ENCODE results near the gene ALPK3.

ALPK3 gene

DNA sequence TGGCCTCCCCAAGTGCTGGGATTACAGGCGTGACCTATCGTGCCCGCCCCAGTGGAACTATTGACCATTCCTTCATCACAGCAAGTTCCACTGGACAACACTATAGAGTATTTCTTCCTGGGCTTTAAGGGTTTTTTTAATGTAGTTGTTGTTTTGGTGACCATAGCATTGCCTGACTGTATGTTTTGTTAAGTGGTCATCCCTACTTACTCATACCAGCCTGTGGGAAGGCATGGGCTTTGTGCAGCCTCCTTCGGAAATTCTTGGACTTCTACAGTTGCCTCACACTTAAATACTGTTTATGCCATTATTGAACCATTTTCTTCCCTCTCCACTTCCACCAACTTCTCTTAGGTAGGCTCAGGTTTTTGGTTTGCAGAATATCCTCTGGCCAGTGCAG, 19.9 kb upstream of the ALPK3 start:
- no peak overlapping the region for H3K9ac ChIP-seq (ENCODE audit: low read depth in 1 of 2, low read length in 2 of 2)
- no peak overlapping the region for H3K27ac ChIP-seq (ENCODE audit: low read depth in 2 of 2, low read length in 2 of 2)
- no peaks in the 10 kb centered on the region for H3K27me3 ChIP-seq (ENCODE audit: control insufficient read depth in 2 of 2, insufficient read depth in 2 of 2, low read length in 2 of 2)
- no peak overlapping the region for H3K4me3 ChIP-seq (ENCODE audit: low read length in 2 of 2)
- no peaks in the 10 kb centered on the region for H3K4me1 ChIP-seq (ENCODE audit: control insufficient read depth in 2 of 2, insufficient read depth in 2 of 2, low read length in 2 of 2)
- H3K9me3 ChIP-seq (ENCODE audit: control insufficient read depth in 2 of 2, low read length in 2 of 2), result no peaks in the 10 kb centered on the region
- H3K36me3 ChIP-seq (ENCODE audit: control insufficient read depth in 2 of 2, insufficient read depth in 2 of 2, low read length in 2 of 2), result peaks cover 58 to 66% of the 10 kb centered on the region in 2 donors

DNA sequence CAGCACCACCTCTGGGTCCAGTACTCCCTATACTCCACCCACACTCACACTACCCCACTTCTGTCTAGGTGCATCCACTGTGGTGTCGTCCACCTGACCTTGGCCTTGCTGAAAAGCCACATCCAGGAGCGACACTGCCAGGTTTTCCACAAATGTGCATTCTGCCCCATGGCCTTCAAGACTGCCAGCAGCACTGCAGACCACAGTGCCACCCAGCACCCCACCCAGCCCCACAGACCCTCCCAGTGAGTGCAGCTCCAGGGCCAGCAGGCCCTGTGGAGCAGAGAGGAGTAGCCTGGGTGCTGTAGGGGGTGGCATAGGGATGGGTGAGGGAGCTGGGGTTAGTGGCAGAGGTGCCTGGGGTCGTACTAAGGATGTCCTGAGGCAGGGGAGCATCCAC, 19.4 kb upstream of the ALPK3 start:
- Histone ChIP-seq H3K4me1 (ENCODE audit: control insufficient read depth in 2 of 2, insufficient read depth in 2 of 2, low read length in 2 of 2) (no peaks in the 10 kb centered on the region), H3K27me3 (ENCODE audit: control insufficient read depth in 2 of 2, insufficient read depth in 2 of 2, low read length in 2 of 2) (no peaks in the 10 kb centered on the region), H3K9ac (ENCODE audit: low read depth in 1 of 2, low read length in 2 of 2) (no peak overlapping the region), H3K4me3 (ENCODE audit: low read length in 2 of 2) (no peak overlapping the region), H3K27ac (ENCODE audit: low read depth in 2 of 2, low read length in 2 of 2) (no peak overlapping the region), H3K9me3 (ENCODE audit: control insufficient read depth in 2 of 2, low read length in 2 of 2) (no peaks in the 10 kb centered on the region), H3K36me3 (ENCODE audit: control insufficient read depth in 2 of 2, insufficient read depth in 2 of 2, low read length in 2 of 2) (peaks cover 57 to 66% of the 10 kb centered on the region in 2 donors)

DNA sequence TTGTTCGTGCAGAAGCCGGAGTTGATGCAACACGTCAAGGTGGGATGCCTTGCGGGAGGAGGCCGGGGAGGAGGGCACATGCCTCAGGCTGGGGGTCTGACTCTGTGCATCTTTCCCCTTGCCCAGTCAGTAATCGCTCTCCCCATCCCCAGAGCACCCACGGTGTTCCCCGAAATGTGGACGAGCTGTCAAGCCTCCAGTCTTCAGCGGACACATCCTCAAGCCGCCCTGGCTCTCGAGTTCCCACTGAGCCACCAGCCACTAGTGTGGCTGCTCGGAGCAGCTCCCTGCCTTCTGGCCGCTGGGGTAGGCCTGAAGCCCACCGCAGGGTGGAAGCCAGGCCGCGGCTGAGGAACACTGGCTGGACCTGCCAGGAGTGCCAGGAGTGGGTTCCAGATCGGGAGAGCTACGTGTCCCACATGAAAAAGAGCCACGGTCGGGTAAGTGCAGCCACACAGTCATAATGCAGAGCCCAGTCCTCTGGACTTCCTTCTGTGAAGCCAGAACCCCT, 18.7 kb upstream of the ALPK3 start:
- Histone ChIP-seq H3K9ac (ENCODE audit: low read depth in 1 of 2, low read length in 2 of 2) (no peak overlapping the region), H3K9me3 (ENCODE audit: control insufficient read depth in 2 of 2, low read length in 2 of 2) (no peaks in the 10 kb centered on the region), H3K4me3 (ENCODE audit: low read length in 2 of 2) (no peak overlapping the region), H3K27me3 (ENCODE audit: control insufficient read depth in 2 of 2, insufficient read depth in 2 of 2, low read length in 2 of 2) (no peaks in the 10 kb centered on the region), H3K36me3 (ENCODE audit: control insufficient read depth in 2 of 2, insufficient read depth in 2 of 2, low read length in 2 of 2) (peaks cover 59 to 68% of the 10 kb centered on the region in 2 donors), H3K4me1 (ENCODE audit: control insufficient read depth in 2 of 2, insufficient read depth in 2 of 2, low read length in 2 of 2) (no peaks in the 10 kb centered on the region), H3K27ac (ENCODE audit: low read depth in 2 of 2, low read length in 2 of 2) (no peak overlapping the region)

DNA sequence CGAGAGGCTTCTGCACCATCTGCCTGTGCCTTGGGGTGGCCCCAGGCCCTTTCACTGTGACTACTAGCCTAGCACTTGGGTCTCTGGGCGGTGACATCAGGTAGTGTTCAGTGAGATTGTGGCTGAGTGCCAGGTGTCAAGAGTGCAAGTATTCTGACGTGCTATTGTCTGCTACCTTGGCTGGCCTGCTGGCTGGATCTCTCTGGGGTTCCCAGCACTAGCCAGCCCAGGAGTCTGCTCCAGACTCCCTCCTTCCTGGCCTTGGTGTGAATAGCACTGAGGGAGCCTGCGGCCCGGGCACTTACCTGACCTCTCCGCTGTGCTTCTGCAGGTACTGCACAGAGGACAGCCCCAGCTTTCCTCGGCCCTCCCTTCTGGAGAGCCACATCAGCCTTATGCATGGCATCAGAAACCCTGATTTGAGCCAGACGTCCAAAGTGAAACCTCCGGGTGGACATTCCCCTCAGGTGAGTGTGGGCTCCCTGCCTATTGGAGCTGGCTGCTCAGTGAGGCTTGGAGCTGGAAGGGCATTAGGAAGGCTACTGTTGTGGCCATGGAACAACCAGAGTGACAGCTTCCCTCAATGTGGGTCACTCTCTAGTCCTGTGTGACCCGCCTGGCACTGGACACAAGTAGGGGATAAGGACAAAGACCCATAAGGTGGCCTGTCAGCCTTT, 17.5 kb upstream of the ALPK3 start:
- no peak overlapping the region for H3K4me3 ChIP-seq (ENCODE audit: low read length in 2 of 2)
- H3K27me3 ChIP-seq (ENCODE audit: control insufficient read depth in 2 of 2, insufficient read depth in 2 of 2, low read length in 2 of 2), result no peaks in the 10 kb centered on the region
- no peaks in the 10 kb centered on the region for H3K9me3 ChIP-seq (ENCODE audit: control insufficient read depth in 2 of 2, low read length in 2 of 2)
- H3K36me3 ChIP-seq (ENCODE audit: control insufficient read depth in 2 of 2, insufficient read depth in 2 of 2, low read length in 2 of 2), result peaks cover 67 to 68% of the 10 kb centered on the region in 2 donors
- H3K27ac ChIP-seq (ENCODE audit: low read depth in 2 of 2, low read length in 2 of 2), result no peak overlapping the region
- no peaks in the 10 kb centered on the region for H3K4me1 ChIP-seq (ENCODE audit: control insufficient read depth in 2 of 2, insufficient read depth in 2 of 2, low read length in 2 of 2)
- H3K9ac ChIP-seq (ENCODE audit: low read depth in 1 of 2, low read length in 2 of 2), result no peak overlapping the region

DNA sequence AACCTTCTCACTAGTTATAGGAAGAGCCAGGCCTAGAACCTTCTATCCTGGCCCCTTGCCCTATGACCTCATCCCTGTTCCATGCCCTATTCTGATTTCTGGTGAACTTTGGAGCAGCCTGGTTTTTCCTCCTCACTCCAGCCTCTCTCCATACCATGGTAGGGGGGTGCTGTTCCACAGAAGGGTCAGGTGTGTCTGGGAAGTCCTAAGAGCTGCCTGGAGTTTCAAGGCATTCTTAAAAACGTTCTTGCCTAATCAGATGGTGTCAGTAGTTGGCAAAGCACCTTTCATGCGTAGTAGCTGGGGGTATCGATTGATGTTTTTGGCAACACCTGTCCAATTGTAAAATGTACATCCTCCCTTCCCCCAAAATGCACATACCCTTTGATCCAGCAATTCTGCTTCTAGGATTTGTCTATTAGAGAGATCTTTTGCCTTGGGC, 16.8 kb upstream of the ALPK3 start:
- Histone ChIP-seq H3K27ac (ENCODE audit: low read depth in 2 of 2, low read length in 2 of 2) (no peak overlapping the region), H3K4me3 (ENCODE audit: low read length in 2 of 2) (no peak overlapping the region), H3K4me1 (ENCODE audit: control insufficient read depth in 2 of 2, insufficient read depth in 2 of 2, low read length in 2 of 2) (no peaks in the 10 kb centered on the region), H3K27me3 (ENCODE audit: control insufficient read depth in 2 of 2, insufficient read depth in 2 of 2, low read length in 2 of 2) (no peaks in the 10 kb centered on the region), H3K36me3 (ENCODE audit: control insufficient read depth in 2 of 2, insufficient read depth in 2 of 2, low read length in 2 of 2) (peaks cover 66 to 73% of the 10 kb centered on the region in 2 donors), H3K9ac (ENCODE audit: low read depth in 1 of 2, low read length in 2 of 2) (no peak overlapping the region), H3K9me3 (ENCODE audit: control insufficient read depth in 2 of 2, low read length in 2 of 2) (no peaks in the 10 kb centered on the region)

DNA sequence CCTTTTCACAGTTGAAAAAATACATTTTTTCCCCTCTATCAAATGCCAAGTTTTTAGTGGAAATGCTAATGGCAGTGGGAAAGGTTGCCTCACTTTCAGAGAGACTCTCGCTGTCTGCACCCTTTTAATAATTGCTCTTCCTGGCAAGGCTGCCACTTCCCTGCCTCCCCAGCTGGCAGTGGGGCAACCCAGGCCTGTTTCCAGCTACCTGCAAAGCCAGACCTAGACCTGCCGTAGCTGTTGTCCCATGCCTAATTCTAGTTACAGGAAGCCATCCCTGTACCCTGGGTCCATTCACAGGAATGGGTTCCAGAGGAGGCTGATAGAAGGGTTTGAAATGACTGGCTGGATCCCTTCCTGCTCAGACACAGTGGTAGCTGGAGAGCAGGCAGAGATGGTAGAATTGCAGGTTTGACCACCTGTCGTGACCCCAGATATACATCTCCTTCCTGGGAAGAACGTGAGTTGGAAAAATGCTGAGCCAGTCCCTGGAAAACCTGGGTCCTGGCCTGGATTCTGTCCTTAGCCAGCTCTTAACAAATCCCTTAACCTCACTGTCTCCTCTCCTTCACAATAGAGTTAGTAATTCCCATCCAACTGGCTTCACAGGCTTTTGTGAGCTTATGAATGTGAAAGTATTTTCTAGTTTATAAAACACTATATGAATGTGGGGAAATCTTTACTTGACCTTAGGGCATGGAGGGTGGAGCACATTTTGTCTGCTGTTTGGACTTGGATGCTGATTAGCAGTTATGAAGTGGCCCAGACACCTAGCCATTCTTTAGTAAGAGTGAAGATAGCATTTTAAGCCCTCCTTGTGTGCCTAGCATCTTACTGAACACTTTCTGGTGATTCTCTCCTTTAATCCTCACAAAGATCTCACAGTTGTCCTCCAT, 12.9 kb upstream of the ALPK3 start:
- H3K9ac ChIP-seq (ENCODE audit: low read depth in 1 of 2, low read length in 2 of 2), result no peak overlapping the region
- H3K27ac ChIP-seq (ENCODE audit: low read depth in 2 of 2, low read length in 2 of 2), result no peak overlapping the region
- H3K27me3 ChIP-seq (ENCODE audit: control insufficient read depth in 2 of 2, insufficient read depth in 2 of 2, low read length in 2 of 2), result no peaks in the 10 kb centered on the region
- H3K4me3 ChIP-seq (ENCODE audit: low read length in 2 of 2), result no peak overlapping the region
- H3K4me1 ChIP-seq (ENCODE audit: control insufficient read depth in 2 of 2, insufficient read depth in 2 of 2, low read length in 2 of 2), result no peaks in the 10 kb centered on the region
- H3K9me3 ChIP-seq (ENCODE audit: control insufficient read depth in 2 of 2, low read length in 2 of 2), result no peaks in the 10 kb centered on the region
- H3K36me3 ChIP-seq (ENCODE audit: control insufficient read depth in 2 of 2, insufficient read depth in 2 of 2, low read length in 2 of 2), result peaks cover 34 to 52% of the 10 kb centered on the region in 2 donors

DNA sequence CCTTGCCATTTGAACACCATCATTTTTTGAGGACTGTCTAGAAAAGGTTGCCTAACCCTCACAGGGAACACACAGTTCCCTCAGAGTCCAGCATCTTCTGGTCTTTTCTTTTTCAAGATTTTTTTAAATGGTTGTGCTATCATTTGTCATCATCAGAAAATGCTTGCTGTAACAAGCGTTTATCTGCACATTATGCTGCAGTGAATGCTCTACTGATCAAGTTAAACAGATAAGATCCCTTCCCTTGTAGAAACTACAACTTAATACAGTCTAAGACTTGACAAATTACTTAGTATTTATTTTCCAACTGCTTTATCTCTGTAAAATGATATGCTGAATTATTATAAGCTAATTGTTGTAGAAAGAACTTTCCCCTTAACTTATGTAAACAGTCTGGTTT, 11.9 kb upstream of the ALPK3 start:
- no peaks in the 10 kb centered on the region for H3K27me3 ChIP-seq (ENCODE audit: control insufficient read depth in 2 of 2, insufficient read depth in 2 of 2, low read length in 2 of 2)
- peaks cover 25 to 42% of the 10 kb centered on the region in 2 donors for H3K36me3 ChIP-seq (ENCODE audit: control insufficient read depth in 2 of 2, insufficient read depth in 2 of 2, low read length in 2 of 2)
- H3K9me3 ChIP-seq (ENCODE audit: control insufficient read depth in 2 of 2, low read length in 2 of 2), result no peaks in the 10 kb centered on the region
- H3K9ac ChIP-seq (ENCODE audit: low read depth in 1 of 2, low read length in 2 of 2), result no peak overlapping the region
- H3K4me3 ChIP-seq (ENCODE audit: low read length in 2 of 2), result no peak overlapping the region
- no peak overlapping the region for H3K27ac ChIP-seq (ENCODE audit: low read depth in 2 of 2, low read length in 2 of 2)
- H3K4me1 ChIP-seq (ENCODE audit: control insufficient read depth in 2 of 2, insufficient read depth in 2 of 2, low read length in 2 of 2), result no peaks in the 10 kb centered on the region

DNA sequence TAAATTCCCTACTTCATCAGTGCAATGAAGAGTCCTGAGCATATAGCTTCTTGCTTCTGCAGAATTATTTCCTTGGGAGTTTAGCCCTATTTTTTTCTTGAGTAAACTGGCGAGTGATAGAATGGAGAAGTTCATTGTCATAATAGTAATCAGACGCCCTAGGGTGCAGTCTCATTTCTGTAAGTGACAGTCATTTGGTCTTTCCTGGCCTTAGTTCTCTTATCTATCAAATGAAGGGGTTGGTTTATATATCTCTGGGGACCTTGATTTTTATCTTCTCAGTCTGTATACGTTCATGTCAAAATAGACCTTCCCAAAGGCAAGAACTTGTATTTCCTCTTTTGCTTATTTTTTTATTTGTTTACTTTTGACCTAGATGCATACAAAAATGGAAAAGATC, 9.9 kb upstream of the ALPK3 start:
- Histone ChIP-seq H3K9me3 (ENCODE audit: control insufficient read depth in 2 of 2, low read length in 2 of 2) (no peaks in the 10 kb centered on the region), H3K27ac (ENCODE audit: low read depth in 2 of 2, low read length in 2 of 2) (no peak overlapping the region), H3K27me3 (ENCODE audit: control insufficient read depth in 2 of 2, insufficient read depth in 2 of 2, low read length in 2 of 2) (no peaks in the 10 kb centered on the region), H3K4me1 (ENCODE audit: control insufficient read depth in 2 of 2, insufficient read depth in 2 of 2, low read length in 2 of 2) (no peaks in the 10 kb centered on the region), H3K9ac (ENCODE audit: low read depth in 1 of 2, low read length in 2 of 2) (no peak overlapping the region), H3K4me3 (ENCODE audit: low read length in 2 of 2) (no peak overlapping the region), H3K36me3 (ENCODE audit: control insufficient read depth in 2 of 2, insufficient read depth in 2 of 2, low read length in 2 of 2) (peaks cover 10 to 24% of the 10 kb centered on the region in 2 donors)

DNA sequence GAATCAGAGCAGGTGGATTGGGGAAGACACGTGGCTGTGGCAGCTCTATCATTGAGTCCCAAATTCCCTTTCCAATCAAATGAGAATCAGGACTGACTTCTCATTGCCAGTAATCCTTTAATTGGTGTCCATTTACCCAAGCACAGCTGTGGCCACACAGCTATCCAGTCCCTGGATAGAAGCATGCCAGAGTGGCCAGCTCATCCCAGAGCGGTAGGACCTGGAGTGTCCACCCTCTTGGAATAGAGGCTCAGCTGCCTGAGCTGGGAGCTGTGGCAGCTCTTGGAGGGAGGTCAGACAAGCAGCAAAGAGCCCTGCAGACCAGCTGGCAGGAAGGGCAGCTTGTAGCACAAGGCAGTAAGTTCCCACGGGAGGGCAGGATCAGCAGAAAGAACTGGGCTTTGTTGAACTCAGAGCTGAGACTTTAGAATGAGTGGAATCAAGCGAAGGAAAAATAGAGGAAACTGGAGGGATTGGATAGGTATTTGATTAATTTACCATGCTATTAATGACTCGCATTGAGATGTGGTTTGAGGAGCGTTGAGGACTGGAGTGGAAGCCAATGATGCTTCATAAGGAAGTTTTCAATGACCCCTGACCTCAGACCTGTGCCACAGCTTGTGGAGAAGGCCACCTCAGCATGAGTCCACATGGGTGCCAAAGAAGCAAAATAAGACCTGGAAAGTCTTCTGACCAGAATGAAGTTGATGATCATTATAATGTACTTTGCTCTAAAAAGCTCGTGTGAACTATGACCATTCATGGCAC, 6.9 kb upstream of the ALPK3 start:
- Histone ChIP-seq H3K36me3 (ENCODE audit: control insufficient read depth in 2 of 2, insufficient read depth in 2 of 2, low read length in 2 of 2) (no peaks in the 10 kb centered on the region), H3K4me1 (ENCODE audit: control insufficient read depth in 2 of 2, insufficient read depth in 2 of 2, low read length in 2 of 2) (no peaks in the 10 kb centered on the region), H3K27me3 (ENCODE audit: control insufficient read depth in 2 of 2, insufficient read depth in 2 of 2, low read length in 2 of 2) (no peaks in the 10 kb centered on the region), H3K9me3 (ENCODE audit: control insufficient read depth in 2 of 2, low read length in 2 of 2) (no peaks in the 10 kb centered on the region), H3K27ac (ENCODE audit: low read depth in 2 of 2, low read length in 2 of 2) (no peak overlapping the region), H3K9ac (ENCODE audit: low read depth in 1 of 2, low read length in 2 of 2) (no peak overlapping the region), H3K4me3 (ENCODE audit: low read length in 2 of 2) (no peak overlapping the region)

DNA sequence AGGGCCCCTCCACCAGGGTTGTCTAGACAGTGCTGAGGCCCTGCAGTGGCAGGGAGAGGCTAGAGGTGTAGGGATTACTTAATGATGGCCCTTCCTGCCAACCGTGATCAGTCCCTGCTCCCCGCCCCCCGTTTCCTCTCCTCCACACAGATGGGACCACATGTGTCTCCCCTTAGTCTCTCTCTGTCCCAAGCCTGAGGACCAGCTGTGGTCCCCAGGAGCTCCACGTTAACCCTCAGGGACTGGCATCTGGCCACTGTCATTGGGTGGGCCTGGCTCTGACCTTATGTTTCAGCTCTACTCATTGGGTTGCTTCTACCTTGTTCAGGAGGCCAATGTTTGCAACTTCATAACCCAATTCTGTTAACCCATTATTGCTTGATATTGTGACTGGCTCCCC, 6.0 kb upstream of the ALPK3 start:
- no peak overlapping the region for H3K27ac ChIP-seq (ENCODE audit: low read depth in 2 of 2, low read length in 2 of 2)
- no peaks in the 10 kb centered on the region for H3K27me3 ChIP-seq (ENCODE audit: control insufficient read depth in 2 of 2, insufficient read depth in 2 of 2, low read length in 2 of 2)
- H3K9me3 ChIP-seq (ENCODE audit: control insufficient read depth in 2 of 2, low read length in 2 of 2), result no peaks in the 10 kb centered on the region
- H3K4me1 ChIP-seq (ENCODE audit: control insufficient read depth in 2 of 2, insufficient read depth in 2 of 2, low read length in 2 of 2), result no peaks in the 10 kb centered on the region
- H3K36me3 ChIP-seq (ENCODE audit: control insufficient read depth in 2 of 2, insufficient read depth in 2 of 2, low read length in 2 of 2), result no peaks in the 10 kb centered on the region
- no peak overlapping the region for H3K4me3 ChIP-seq (ENCODE audit: low read length in 2 of 2)
- no peak overlapping the region for H3K9ac ChIP-seq (ENCODE audit: low read depth in 1 of 2, low read length in 2 of 2)

Measured in mucosa of rectum (tissue), 2 donors.